ENCODE measurements around the gene MEST.
"Not testable (repeated sequence)": the region's sequence is repeated elsewhere in the genome, so short reads cannot be mapped to it uniquely, and the experiment has no call there.

MEST gene

GRCh38 chr7:130491841-130492522 lies at the start of gene MEST:
Gene MEST (plus strand): TSS chr7:130492085. CDS start chr7:130492314, 229 bp downstream.
- peak; percentile 31 for DNase-seq

- no peak for DNase-seq
Observed at GRCh38 chr7:130442601-130443000, 49.3 kb upstream of the MEST start.

- DNase-seq: no peak
Observed at GRCh38 chr7:130444234-130444633, 47.7 kb upstream of the MEST start.

- DNase-seq: no peak
Observed at GRCh38 chr7:130444751-130445407, 47.0 kb upstream of the MEST start.

- DNase-seq: no peak
Observed at GRCh38 chr7:130446259-130446658, 45.6 kb upstream of the MEST start.

GRCh38 chr7:130451344-130451743 lies 40.5 kb upstream of the MEST start:
- not testable (repeated sequence) for DNase-seq

GRCh38 chr7:130452951-130453350 lies 38.9 kb upstream of the MEST start:
- DNase-seq: no peak

- no peak for DNase-seq
Observed at GRCh38 chr7:130454959-130455358, 36.9 kb upstream of the MEST start.

GRCh38 chr7:130458257-130458656 lies 33.6 kb upstream of the MEST start:
- DNase-seq: no peak

- DNase-seq: no peak
Observed at GRCh38 chr7:130461272-130461671, 30.6 kb upstream of the MEST start.

GRCh38 chr7:130463553-130464434 lies 28.1 kb upstream of the MEST start:
- no peak for DNase-seq

- no peak for DNase-seq
Observed at GRCh38 chr7:130468612-130469011, 23.3 kb upstream of the MEST start.

GRCh38 chr7:130471974-130472373 lies 19.9 kb upstream of the MEST start:
- no peak for DNase-seq

- no peak for DNase-seq
Observed at GRCh38 chr7:130473289-130473688, 18.6 kb upstream of the MEST start.

- DNase-seq: no peak
Observed at GRCh38 chr7:130473876-130474275, 18.0 kb upstream of the MEST start.

GRCh38 chr7:130475776-130476175 lies 16.1 kb upstream of the MEST start:
- no peak for DNase-seq

- DNase-seq: no peak
Observed at GRCh38 chr7:130476297-130477150, 15.4 kb upstream of the MEST start.

GRCh38 chr7:130478991-130479390 lies 12.9 kb upstream of the MEST start:
- no peak for DNase-seq

GRCh38 chr7:130479716-130480400 lies 12.0 kb upstream of the MEST start:
- no peak for DNase-seq

GRCh38 chr7:130481898-130482297 lies 10.0 kb upstream of the MEST start:
- DNase-seq: no peak

GRCh38 chr7:130483031-130483430 lies 8.9 kb upstream of the MEST start:
- no peak for DNase-seq

GRCh38 chr7:130485734-130486113 lies 6.2 kb upstream of the MEST start:
- DNase-seq: no peak
